Activated CD8-positive, alpha-beta T cell treated with anti-CD3 and anti-CD28 coated beads for 36 hours (primary cell): ENCODE data around the gene PLCB4. TPM values are rescaled to one million over a fixed set of nuclear protein-coding genes. Genes with fewer than 3 reads are reported as not detected.

ENCODE experiments used
- ATAC-seq: fragments of 200-7000 bp; cut with Tn5 transposase; one replicate; pipeline ENCODE4 v1.10.0; 2021; ENCODE audit warnings: mild to moderate bottlenecking, moderate library complexity
- CTCF ChIA-PET: fragments of 350-600 bp; sonication (Branson Sonifier 250); formaldehyde crosslinking; loops from one replicate; lab custom pipeline; 2021; ENCODE audit warnings: antibody characterized with exemption; lab: Charles Lee
- POLR2A ChIA-PET: fragments of 350-600 bp; sonication (Branson Sonifier 250); formaldehyde crosslinking; loops from one replicate; lab custom pipeline; 2021; ENCODE audit warnings: antibody characterized with exemption; lab: Charles Lee
- DNase-seq: peaks from one replicate; pipeline ENCODE4 v3.0.0-alpha.2; 2020
- H3K27ac Mint-ChIP-seq: one replicate; pipeline ENCODE4 v1.8.0; 2021; ENCODE audit warnings: mild to moderate bottlenecking, mixed read lengths
- H3K27me3 Mint-ChIP-seq: one replicate; pipeline ENCODE4 v1.8.0; 2021; ENCODE audit warnings: mixed read lengths
- H3K36me3 Mint-ChIP-seq: one replicate; pipeline ENCODE4 v1.8.0; 2021; ENCODE audit warnings: low read depth, mixed read lengths
- H3K4me1 Mint-ChIP-seq: one replicate; pipeline ENCODE4 v1.8.0; 2021; ENCODE audit warnings: low read depth, mixed read lengths
- H3K4me3 Mint-ChIP-seq: one replicate; pipeline ENCODE4 v1.8.0; 2021; ENCODE audit warnings: mild to moderate bottlenecking, moderate library complexity, mixed read lengths
- H3K9me3 Mint-ChIP-seq: one replicate; pipeline ENCODE4 v1.8.0; 2021; ENCODE audit warnings: mixed read lengths
- CTCF ChIP-seq: fragments of 200-600 bp; IDR thresholded peaks from one replicate; pipeline ENCODE4 v1.8.0; 2022; ENCODE audit warnings: antibody characterized with exemption, mild to moderate bottlenecking
- intact Hi-C: fragments of 100-400 bp; cut with micrococcal nuclease; formaldehyde crosslinking; loops from one replicate; pipeline ENCODE4 v1.10.0; 2022
- total RNA-seq, 2 experiments: library from RNA; stranded (reverse); gene quantifications; one replicate each; pipeline ENCODE4 v1.2.3, GENCODE V29; 2021

Gene PLCB4
- total RNA-seq, 2 experiments from 2014 or later = not detected

- CTCF ChIA-PET = interaction anchor here (1.1 kb wide), 1 partner anchor 24 kb away, joined by 3 read pairs; no protein-coding TSS in a partner anchor
These were observed 159.2 kb downstream of the PLCB4 start for GRCh38 chr20:9227896-9228615.

GRCh38 chr20:9228774-9229450, 160.0 kb downstream of the PLCB4 start:
- no peak for DNase-seq
- no peaks in the 10 kb centered on the region for H3K27me3 Mint-ChIP-seq
- no peaks in the 10 kb centered on the region for H3K36me3 Mint-ChIP-seq
- H3K27ac Mint-ChIP-seq = no peak overlapping the region
- TF ChIP-seq CTCF = no peak
- H3K4me1 Mint-ChIP-seq = no peaks in the 10 kb centered on the region
- H3K9me3 Mint-ChIP-seq = no peaks in the 10 kb centered on the region
- intact Hi-C loops = no loop called here
- POLR2A ChIA-PET = no interaction called here
- CTCF ChIA-PET = interaction anchor here (1.1 kb wide), 1 partner anchor 23 kb away, joined by 3 read pairs; no protein-coding TSS in a partner anchor
- H3K4me3 Mint-ChIP-seq = no peak overlapping the region
- ATAC-seq = no peak

More at GRCh38 chr20:9227896-9228615, 159.2 kb downstream of the PLCB4 start:
- no peaks in the 10 kb centered on the region for H3K27me3 Mint-ChIP-seq
- POLR2A ChIA-PET = no interaction called here
- no peaks in the 10 kb centered on the region for H3K4me1 Mint-ChIP-seq
- DNase-seq = no peak
- no peaks in the 10 kb centered on the region for H3K9me3 Mint-ChIP-seq
- no peak overlapping the region for H3K4me3 Mint-ChIP-seq
- intact Hi-C loops = no loop called here
- no peak overlapping the region for H3K27ac Mint-ChIP-seq
- ATAC-seq = no peak
- H3K36me3 Mint-ChIP-seq = no peaks in the 10 kb centered on the region
- no peak for TF ChIP-seq CTCF

GRCh38 chr20:9230406-9230805, 161.5 kb downstream of the PLCB4 start:
- Mint-ChIP-seq H3K9me3 (no peaks in the 10 kb centered on the region), H3K4me1 (no peaks in the 10 kb centered on the region), H3K36me3 (no peaks in the 10 kb centered on the region), H3K4me3 (no peak overlapping the region), H3K27me3 (no peaks in the 10 kb centered on the region), H3K27ac (no peak overlapping the region)
- intact Hi-C loops = no loop called here
- DNase-seq (no peak), ATAC-seq (no peak)
- ChIA-PET POLR2A (no interaction called here), CTCF (no interaction called here)
- no peak for TF ChIP-seq CTCF

GRCh38 chr20:9233804-9234203, 164.9 kb downstream of the PLCB4 start:
- ChIA-PET CTCF (no interaction called here), POLR2A (no interaction called here)
- Mint-ChIP-seq H3K36me3 (no peaks in the 10 kb centered on the region), H3K9me3 (no peaks in the 10 kb centered on the region), H3K4me3 (no peak overlapping the region), H3K4me1 (no peaks in the 10 kb centered on the region), H3K27me3 (no peaks in the 10 kb centered on the region), H3K27ac (no peak overlapping the region)
- DNase-seq = no peak
- intact Hi-C loops = no loop called here
- no peak for TF ChIP-seq CTCF
- ATAC-seq = no peak

GRCh38 chr20:9235518-9235917, 166.6 kb downstream of the PLCB4 start:
- ChIA-PET CTCF (no interaction called here), POLR2A (no interaction called here)
- Mint-ChIP-seq H3K36me3 (no peaks in the 10 kb centered on the region), H3K27ac (no peak overlapping the region), H3K9me3 (no peaks in the 10 kb centered on the region), H3K27me3 (no peaks in the 10 kb centered on the region), H3K4me3 (no peak overlapping the region), H3K4me1 (no peaks in the 10 kb centered on the region)
- intact Hi-C loops = no loop called here
- DNase-seq = no peak
- no peak for ATAC-seq
- no peak for TF ChIP-seq CTCF
